ENCODE results near the gene SLC16A10.
"Not testable (repeated sequence)": the region's sequence is repeated elsewhere in the genome, so short reads cannot be mapped to it uniquely, and the experiment has no call there.

The SLC16A10 gene

DNA sequence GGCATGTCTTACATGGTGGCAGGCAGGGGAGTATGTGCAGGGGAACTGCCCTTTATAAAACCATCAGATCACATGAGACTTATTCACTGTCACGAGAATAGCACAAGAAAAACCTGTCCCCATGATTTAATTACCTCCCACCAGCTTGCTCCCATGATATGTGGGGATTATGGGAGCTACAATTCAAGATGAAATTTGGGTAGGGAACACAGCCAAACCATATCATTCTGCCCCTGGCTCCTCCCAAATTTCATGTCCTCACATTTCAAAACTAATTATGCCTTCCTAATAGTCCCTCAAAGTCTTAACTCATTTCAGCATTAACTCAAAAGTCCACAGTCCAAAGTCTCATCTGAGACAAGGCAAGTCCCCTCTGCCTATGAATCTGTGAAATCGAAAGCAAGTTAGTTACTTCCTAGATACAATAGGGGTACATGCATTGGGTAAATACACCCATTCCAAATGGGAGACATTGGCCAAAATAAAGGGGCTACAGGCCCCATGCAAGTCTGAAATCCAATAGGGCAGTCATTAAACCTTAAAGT, 102.4 kb downstream of the SLC16A10 start:
- DNase-seq = not testable (repeated sequence)

DNA sequence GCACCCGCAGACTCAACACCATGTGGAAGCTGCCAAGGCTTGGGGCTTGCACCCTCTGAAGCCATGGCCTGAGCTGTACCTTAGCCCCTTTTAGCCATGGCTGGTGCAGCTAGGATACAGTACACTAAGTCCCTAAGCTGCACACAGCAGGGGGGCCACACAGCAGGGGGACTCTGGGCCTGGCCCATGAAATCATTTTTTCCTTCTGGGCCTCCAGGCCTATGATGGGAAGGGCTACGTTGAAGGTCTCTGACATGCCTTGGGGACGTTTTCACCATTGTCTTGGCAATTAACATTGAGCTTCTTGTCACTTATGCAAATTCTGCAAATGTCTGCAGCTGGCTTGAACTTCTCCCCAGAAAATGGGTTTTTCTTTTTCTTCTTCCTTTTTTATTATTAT, 103.3 kb downstream of the SLC16A10 start:
- DNase-seq = no peak

DNA sequence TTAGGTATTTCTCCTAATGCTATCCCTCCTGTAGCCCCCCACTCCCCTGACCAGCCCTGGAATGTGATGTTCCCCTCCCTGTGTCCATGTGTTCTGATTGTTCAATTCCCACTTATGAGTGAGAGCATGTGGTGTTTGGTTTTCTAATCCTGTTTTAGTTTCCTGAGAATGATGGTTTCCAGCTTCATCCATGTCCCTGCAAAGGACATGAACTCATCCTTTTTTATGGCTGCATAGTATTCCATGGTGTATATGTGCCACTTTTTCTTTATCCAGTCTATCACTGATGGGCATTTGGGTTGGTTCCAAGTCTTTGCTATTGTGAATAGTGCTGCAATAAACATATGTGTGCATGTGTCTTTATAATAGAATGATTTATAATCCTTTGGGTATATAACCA, 103.8 kb downstream of the SLC16A10 start:
- DNase-seq = not testable (repeated sequence)

DNA sequence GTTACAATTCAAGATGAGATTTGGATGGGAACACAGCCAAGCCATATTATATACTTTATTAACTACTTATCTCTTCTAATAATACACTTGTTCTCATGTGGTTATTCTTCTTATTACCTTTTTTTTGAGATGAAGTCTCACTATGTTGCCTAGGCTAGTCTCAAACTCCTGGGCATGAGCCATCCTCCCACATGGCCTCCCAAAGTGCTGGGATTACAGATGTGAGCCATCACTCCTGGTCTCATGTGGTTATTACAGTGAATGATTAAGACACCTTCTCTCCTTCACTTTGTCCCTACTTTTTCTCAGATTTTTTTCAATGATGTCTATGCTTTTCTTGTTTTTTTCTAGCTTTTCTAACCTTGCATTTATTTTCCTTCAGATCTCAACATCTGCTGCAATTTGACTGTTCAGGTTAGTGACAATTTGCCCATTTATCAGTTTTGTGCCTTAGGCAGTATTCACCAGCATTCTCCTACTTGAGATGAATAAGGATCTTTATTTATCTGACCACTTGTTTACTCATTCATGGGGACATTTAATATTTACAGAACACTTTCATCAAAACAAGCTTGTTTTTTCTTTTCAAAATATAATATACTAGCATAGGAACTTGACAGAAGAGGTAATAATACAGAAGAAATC, 105.7 kb downstream of the SLC16A10 start:
- no peak for DNase-seq

DNA sequence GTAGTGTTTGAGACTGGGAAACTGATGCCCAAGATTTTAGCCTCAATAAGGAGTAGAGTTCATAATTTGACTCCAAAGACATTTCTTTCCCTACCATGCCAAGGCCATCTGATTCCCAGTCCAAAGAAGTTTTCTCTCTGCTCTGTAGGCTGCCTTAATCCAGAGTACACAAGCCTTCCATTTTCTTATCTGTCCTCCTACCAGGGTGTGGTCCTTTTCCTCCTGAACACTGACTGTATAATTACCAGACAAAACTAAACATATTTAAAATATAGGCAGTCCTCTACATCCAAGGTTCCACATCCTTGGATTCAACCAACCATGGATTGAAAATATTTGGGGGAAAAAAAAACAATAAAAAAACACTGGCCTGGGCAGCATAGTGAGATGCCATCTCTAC, 108.4 kb downstream of the SLC16A10 start:
- DNase-seq = no peak

DNA sequence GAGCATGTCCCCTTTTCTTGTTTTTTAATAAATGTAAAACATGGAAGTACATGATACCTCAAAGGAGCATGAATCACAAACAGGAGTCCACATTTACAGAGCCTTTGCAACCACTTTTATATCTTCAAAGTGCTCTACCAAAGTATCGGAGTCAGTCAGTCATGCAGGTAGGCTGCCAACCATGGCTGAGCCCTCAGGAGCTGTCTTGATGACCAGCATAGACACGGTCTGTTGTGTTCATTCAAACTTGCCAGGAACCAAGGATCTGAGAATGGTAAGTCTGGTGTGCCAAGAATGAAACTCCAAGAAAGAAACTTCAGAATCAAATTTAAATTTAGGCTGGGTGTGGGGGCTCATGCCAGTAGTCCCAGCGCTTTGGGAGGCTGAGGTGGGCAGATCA, 111.5 kb downstream of the SLC16A10 start:
- no peak for DNase-seq

DNA sequence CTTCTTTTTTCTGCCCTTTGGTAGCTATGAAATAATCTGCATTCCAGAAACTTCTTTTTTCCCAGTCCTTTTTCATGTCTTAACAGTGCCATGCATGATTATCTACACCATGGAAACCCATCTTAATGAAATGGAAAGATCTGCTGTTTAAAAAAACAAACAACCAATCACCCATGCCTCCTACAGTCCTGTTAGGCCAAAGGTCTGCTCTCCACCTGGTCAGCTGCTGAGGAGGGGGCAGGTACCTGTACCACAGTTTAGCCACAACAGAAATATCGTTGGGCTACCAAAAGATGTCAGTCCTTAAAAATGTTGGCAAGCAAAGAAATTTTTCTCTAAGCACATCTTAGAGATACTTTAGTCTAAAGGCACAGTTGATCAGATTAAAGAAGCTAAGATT, 112.6 kb downstream of the SLC16A10 start:
- no peak for DNase-seq

DNA sequence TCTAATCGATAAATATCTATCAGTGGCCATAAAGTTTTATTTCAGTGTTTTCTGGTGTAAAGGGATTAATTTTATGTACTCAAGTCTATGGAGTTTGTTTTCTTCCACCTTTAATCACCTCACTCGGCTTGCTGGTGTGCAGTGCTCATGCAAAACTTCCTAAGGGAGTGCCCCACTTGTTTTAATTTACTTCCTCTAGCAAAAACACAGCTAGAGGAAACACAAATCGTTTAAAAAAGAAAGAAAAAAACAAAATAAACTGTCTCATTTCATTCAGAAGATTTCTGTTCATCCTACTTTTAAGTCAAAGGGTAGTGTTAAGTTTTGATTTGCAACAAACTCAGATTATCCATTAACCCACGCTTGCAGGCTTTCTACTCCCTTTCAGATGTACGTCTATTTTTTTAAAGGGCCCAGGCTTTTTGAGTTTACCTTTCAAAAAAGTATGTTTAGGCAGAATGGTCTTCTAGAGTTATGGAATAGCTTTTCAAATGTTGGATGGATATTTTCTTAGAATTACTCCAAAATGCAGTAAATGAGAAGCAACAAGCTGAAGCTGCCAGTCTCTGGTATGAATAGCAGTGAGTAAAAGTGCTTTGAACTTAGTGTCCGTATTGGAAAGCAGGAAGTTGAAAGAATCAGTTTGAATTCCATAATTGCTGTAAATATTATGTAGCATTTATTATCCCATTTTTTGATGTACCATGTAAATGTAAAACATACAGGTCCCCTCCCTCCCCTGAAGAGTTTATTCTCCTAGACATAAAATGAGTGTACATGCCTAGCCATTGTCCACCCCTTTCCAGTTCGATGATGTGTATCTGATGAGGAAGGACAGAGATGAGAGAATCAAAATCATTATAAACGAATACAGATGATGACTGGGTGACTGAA, 113.3 kb downstream of the SLC16A10 start:
- DNase-seq = no peak

DNA sequence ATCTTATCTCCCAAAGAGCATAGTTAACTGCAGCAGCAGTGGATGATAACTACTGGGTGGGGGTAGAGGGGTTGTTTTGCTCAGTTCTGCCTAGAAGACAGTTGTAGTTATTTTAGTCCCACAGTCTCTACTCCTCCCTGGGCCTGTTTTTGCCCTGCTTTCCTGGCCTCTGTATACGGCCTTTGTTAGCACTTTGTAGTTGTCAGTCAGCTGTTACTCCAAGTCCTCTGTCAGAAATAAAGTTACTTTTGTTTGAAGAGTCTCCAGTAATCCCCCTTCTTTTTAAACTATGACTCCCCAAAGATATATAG, 113.9 kb downstream of the SLC16A10 start:
- DNase-seq = no peak

DNA sequence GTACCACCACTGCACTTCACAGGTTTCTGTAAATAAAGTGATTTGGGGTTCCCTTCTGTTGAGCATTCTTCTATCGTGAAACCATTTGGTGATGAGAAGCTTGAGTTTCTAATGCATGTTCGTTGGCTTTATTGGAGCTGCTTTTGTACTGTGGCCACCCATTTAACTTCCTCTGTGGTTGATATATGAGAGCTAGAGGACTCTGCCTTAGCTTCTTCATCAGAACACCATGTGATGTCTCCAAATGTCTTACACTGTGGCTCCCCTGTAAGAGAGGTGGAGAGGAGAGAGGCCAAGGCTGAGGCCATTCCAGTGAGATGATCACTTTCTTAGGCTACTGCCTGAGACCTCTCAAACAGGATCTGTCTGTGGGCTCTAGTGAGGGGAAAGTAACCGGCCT, 114.5 kb downstream of the SLC16A10 start:
- no peak for DNase-seq

DNA sequence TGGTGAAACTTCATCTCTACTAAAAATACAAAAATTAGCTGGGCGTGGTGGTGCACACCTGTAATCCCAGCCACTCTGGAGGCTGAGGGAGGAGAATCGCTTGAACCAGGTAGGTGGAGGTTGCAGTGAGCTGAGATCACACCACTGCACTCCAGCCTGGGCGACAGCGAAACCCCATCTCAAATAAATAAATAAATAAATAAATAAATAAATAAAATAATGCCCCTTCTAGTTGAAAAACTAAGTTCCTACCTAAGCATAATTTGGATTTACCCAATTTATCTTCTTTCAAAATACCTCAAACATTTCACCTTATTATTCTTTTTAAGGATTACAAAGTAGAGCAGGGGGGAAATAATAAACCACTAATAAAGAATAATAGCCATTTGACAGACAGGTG, 116.2 kb downstream of the SLC16A10 start:
- DNase-seq = not testable (repeated sequence)

DNA sequence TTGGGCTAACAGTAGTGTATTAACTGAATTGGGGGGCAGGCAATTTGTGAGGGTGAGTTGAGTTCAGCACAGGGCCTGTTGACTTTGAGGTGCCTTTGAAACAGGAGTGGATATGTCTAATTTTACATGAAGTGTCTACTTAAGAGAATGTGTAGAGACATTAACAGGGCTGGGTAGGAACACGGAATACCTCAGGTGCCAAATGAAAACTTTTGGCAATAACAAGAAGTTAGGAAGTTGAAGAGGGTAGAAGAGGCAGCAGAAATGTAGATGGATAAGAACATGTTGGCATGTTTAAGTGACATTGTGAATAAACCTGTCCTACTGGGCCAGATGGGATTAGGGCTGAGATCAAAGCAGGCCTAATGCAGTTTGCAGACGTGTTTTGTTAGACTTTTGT, 117.0 kb downstream of the SLC16A10 start:
- no peak for DNase-seq

DNA sequence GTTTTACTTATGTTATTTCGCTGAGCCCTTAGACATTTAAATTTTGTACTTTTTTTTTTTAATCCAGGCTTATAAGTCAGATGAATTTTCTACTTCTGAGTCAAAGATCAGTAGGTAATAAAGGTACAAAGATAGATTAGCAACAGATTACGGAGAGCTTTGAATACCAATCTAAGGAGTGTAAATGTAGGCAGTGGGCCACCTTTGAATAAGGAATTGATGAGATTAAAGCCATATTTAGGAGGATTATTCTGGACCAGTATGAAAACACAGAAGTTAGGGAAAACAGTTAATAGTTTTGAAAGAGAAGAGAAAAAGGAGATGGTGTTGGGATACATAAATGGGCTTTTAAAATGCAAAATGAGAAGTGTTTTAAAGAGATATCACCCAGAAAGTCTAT, 117.6 kb downstream of the SLC16A10 start:
- no peak for DNase-seq

DNA sequence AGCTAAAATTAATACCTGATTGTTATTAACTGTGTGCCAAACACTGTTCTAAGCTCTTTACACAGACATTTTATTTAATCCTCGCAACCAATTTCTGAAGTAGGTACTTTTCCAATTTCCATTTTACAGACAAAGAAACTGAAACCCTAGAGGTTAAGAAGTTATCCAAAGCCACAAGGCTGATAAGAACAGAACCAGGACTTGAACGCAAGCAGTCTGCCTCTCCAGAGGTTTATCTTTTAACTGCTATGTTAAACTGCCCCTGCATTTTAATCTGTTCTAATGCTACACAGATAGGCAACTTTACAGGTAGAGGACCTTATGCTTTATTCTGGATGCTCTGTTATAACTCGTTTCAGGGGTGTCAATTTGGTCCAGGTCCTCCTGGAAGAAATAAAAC, 118.2 kb downstream of the SLC16A10 start:
- DNase-seq = no peak

DNA sequence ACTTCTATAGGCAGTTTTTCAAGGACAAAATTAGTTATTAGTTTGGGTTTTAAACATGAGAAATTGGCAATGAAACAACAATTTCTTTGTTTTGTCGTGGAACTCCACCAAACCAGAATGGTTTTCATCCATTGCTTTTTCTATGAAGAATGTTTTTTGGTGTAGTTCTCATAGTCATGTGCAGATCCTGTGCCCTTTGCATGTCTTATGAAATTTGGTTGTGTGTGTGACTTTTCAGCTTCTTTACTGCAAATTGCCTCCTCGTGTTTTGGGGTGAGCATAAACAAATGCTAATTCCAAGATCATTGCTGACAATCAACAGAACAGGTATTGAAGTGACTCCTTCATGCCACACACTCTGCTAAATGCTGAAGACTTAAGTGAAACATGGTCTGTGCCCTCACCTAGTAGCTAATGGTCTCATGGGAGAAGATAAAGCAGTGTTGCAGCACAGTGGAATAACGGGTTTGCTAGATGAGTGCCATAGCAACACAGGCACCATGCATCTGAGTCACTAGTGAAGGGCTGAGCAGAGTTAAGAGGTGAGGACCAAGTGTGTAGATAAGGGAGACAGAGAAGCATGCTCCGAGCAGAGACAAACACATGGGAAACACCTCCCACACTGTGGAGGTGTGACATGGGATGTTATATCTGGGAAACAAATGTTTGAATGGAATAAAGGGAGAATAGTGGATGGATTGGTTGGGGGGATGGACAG, 120.0 kb downstream of the SLC16A10 start:
- DNase-seq = no peak

DNA sequence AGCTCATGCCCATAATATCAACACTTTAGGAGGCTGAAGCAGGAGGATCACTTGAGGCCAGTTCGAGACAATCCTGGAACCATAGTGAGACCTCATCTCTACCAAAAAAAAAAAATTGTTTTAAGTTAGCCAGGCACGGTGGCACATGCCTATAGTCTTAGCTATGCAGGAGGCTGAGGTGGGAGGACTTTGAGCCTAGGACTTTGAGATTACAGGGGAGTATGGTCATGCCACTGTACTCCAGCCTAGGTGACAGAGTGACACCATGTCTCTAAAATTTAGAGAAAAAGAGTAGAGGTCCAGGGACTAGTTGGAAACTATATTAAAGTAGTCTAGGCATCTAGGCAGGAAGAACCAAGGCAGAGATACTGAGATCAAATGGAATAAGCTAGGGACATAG, 121.6 kb downstream of the SLC16A10 start:
- no peak for DNase-seq

DNA sequence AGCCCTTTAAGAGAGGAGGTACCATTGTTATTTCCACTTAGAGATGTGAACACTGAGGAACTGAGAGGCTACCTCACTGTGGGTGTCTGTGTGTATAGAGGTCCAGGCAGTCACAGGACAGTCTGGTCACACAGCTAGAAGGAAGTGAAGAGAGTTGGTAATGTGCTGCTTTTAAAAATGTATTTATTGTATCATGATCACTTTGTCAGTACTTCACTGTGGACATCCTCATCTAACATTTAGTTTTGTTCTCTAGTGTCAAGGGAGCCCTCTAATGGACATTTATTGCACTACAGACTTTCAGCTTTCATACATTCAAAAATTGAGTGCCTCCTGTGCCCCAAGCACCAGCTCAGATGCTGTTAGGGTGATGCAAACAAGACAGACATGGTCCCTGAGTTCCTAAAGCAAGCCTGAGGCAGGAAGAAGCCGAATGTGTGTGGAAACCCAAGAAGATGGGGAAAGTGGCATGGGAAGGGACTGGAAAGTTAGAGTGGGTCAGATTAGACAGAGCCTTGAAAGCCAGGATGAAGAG, 123.0 kb downstream of the SLC16A10 start:
- DNase-seq = peak; percentile 70

DNA sequence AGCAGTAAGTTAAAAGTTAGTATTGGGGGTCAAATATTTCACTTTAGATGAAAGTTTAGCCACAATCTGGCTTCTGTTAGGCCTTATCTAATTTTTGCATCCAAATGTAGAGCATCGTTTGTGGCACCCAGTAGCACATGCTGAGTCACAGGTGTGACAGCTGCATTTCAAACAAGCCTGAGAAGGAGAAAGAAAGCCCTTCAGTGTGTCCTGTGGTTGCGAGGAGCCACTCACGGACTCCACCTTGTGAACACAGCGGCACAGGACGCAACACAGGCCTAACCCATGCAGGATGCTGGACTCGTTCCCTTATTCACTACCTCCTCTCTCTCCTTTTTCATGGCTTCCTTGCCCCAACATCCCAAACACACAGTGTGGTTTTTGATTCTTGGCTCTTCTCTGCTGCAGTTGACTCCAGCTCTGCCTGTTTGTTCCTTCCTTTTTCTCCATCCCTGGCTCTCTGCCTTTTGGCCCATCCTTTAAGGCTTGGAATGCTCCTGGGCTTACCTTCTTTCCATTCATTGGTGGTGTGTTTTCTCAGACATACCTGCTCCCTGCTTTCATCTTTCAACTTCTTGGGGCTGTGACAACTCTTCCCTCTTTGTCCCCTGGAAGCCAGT, 124.2 kb downstream of the SLC16A10 start:
- no peak for DNase-seq

DNA sequence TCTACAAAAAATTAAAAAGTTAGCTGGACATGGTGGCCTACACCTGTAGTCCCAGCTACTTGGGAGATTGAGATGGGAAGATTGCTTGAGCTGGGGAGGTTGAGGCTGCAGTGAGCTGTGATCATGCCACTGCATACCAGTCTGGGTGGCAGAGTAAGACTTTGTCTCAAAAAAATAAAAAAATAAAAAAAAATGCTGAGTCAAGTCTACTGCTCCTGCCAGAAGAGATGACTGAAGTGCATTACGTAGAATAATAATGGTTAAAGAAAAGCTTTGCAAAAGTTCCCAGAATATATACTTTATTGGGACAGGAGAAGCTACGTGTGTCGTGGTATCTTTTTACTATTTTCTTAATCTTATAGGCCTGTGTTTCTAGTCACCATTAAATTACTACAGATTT, 125.3 kb downstream of the SLC16A10 start:
- no peak for DNase-seq

DNA sequence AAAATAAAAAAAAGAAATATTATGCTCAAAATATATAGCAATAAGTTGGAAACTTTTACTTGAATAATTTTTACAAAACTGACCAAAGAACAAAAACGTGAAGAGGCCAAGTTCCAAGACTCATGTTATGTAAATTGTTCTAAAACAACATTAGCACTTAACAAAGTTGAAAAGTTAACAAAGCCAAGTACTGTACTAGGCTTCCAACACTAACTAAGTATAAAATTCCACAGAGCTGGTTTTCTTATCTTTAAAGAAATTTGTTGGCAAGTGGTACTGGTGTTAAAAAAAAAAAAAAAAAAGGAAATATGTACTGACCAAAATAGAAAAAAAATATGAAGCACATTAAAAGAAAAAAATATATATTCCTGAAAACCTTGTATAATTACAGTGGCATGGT, 127.8 kb downstream of the SLC16A10 start:
- no peak for DNase-seq

DNA sequence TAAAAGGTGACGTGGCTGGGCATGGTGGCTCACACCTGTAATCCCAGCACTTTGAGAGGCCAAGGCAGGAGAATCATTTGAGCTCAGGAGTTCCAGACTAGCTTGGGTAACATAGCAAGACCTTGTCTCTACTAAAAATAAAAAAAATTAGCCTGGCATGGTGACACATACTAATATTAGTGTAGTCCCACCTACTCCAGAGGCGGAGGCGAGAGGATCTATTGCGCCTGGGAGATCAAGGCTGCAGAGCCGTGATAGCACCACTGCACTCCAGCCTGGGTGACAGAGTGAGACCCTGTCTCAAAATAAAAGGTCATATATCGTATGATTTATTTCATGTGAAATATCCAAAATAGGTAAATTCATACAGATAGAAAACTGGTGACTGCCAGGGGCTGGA, 132.5 kb downstream of the SLC16A10 start:
- no peak for DNase-seq

DNA sequence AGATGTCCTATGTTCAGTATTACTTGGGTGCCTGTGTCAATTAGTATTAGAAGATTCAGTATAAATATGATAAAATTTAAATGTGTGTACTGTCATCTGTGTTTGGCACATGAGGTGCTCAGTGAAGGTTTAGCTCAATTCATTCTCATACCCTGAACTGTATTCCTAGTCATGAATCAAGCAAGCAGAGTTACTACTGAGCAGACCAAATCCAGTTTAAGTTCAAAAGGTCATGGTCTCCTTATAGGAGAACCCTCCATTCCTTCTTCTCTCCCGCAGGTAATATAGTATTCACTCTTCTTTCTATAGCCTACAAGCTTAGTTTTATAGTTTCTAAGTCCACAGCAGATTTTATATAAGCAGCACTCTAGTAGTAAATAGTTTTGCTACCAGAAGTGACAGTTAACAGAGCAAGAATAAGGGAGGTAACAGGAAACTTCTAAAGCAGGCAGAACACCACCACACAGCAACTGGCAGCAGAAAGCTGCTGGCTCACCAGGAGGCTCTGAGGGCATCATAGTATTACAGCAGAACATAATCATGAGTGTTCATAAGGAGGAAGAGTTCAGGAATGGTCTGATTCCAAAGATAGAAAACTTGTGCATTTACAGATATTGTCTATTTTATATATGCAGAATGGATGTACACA, 133.2 kb downstream of the SLC16A10 start:
- DNase-seq = no peak

DNA sequence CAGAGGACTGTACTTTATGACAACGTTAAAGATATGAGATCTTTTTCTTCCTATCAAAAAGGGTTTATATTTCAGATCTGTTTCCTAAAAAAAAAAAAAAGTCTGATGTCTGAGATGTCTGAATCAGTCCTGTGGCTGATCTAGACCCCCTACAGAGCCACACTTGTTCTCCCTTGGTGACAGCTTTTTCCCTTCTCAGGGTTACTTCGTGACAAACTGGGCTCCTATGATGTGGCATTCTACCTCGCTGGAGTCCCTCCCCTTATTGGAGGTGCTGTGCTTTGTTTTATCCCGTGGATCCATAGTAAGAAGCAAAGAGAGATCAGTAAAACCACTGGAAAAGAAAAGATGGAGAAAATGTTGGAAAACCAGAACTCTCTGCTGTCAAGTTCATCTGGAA, 134.5 kb downstream of the SLC16A10 start:
- no peak for DNase-seq
